SK-N-MC (cell line): Measurements from ENCODE around the gene PLXNA1.

Experiments
- EZH2 ChIP-seq: fragments of 200-600 bp; sonication (generic); IDR thresholded peaks from one replicate; pipeline ENCODE4 v1.6.1; 2017; ENCODE audit warnings: antibody characterized with exemption
- FOXP2 ChIP-seq: optimal IDR thresholded peaks from 2 replicates; pipeline ENCODE3; 2011; ENCODE audit warnings: mild to moderate bottlenecking, moderate library complexity; ENCODE audit not compliant: insufficient read depth; ENCODE audit errors: extremely low read length, control extremely low read depth
- POLR2AphosphoS5 ChIP-seq: IDR thresholded peaks from 2 replicates; pipeline ENCODE4 v1.6.1; 2012; ENCODE audit warnings: mild to moderate bottlenecking, low read depth, low read length, borderline replicate concordance

GRCh38 chr3:127025456-127025855 lies 42.5 kb downstream of the PLXNA1 start:
- TF ChIP-seq EZH2 = no peak
- TF ChIP-seq POLR2AphosphoS5 = no peak
- TF ChIP-seq FOXP2 = no peak
